ENCODE data around the gene MANBA. TPM values are rescaled to one million over a fixed set of nuclear protein-coding genes. Genes with fewer than 3 reads are reported as not detected.

Gene MANBA
- total and polyA plus RNA-seq, 7 experiments from 2014 or later = 15.7 to 56.4 (median 26.0) TPM

DNA sequence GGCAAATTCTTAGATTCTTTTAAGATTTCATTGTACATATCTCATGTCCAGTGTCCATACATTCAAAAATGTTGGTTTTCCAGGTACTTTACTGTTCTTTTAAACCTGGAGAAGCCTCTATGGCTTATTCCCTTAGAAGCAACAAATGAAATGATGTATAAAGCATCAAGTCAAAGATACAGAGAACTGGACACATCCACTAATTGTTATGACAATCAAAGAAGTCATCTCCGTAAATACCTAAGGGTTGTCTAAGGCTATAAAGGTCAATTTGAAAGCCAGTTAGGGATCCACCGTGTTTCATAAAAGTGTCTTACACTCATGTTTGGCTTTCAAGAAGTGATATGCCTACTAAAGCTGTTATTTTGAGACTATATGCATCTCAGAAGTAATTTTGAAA, 34.2 kb upstream of the MANBA start:
- ATAC-seq (no peak), DNase-seq (no peak)
- H3K4me1 Mint-ChIP-seq = peaks cover 7 to 39% (median 19%) of the 10 kb centered on the region in 7 donors
- H3K4me1 ChIP-seq (ENCODE audit: control insufficient read depth in 2 of 2, insufficient read depth in 2 of 2, low read length in 2 of 2) = no peaks in the 10 kb centered on the region
- H3K36me3 Mint-ChIP-seq = peaks cover 19 to 80% (median 65%) of the 10 kb centered on the region in 5 donors
- H3K4me3 Mint-ChIP-seq = no peak overlapping the region
- H3K27me3 Mint-ChIP-seq = no peaks in the 10 kb centered on the region
- no peak overlapping the region for H3K4me3 ChIP-seq (ENCODE audit: low read length)
- peaks cover 0 to 8% (median 0%) of the 10 kb centered on the region in 3 experiments for H3K9me3 ChIP-seq (ENCODE audit: control insufficient read depth in 2 of 3, low read length in 3 of 3)
- H3K27me3 ChIP-seq (ENCODE audit: control insufficient read depth in 2 of 2, insufficient read depth in 2 of 2, low read length in 2 of 2) = no peaks in the 10 kb centered on the region
- intact Hi-C loops (cut with micrococcal nuclease) = loop anchor here (2.0 to 10.0 kb wide), 2 partner anchors 14 to 300 kb away; partner anchors contain the start of gene BDH2 (in 1 of the 2)
- H3K27ac Mint-ChIP-seq = peak overlapping the region in 3 of 9 donors; percentile 3 to 38 (median 20)
- CTCF ChIA-PET = no interaction called here
- H3K27ac ChIP-seq (ENCODE audit: low read depth, low read length) = no peak overlapping the region
- POLR2A ChIA-PET = interaction anchor here (0.7 kb wide), 1 partner anchor 225 kb away, joined by 3 read pairs; no protein-coding TSS in a partner anchor
- peaks cover 3 to 37% (median 11%) of the 10 kb centered on the region in 11 donors for H3K9me3 Mint-ChIP-seq
- H3K36me3 ChIP-seq (ENCODE audit: control insufficient read depth in 2 of 3, insufficient read depth in 3 of 3, low read length in 3 of 3) = peaks cover 16 to 47% (median 21%) of the 10 kb centered on the region in 3 experiments

DNA sequence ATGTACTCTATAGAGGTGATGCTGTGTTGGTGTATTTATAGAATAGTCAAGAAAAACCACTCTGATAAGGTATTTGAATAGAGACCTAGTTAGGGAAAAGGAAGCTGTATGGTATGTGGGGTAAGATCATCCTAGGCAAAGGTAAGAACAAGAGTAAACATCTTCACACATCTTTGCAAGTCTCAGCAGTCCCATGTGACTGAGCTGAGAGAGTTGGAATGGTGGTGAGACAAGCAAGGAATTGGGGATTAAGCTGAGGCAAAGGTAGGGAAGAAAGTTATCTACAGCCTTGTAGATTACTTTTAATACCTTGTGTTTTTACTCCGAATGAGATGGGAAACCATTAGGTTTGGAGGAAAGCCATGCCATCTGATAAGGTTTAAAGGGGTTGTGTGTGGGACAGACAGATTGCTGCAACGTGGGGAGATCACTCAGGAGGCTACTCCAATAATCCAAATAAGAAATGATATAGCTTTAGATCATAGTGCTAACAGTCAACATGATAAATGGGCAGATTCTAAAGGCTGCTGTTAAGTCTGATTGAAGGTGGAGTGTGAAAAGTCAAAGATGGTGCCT, 31.7 kb upstream of the MANBA start:
- Histone ChIP-seq H3K27ac (ENCODE audit: low read depth, low read length) (no peak overlapping the region), H3K4me1 (ENCODE audit: control insufficient read depth in 2 of 2, insufficient read depth in 2 of 2, low read length in 2 of 2) (no peaks in the 10 kb centered on the region), H3K9me3 (ENCODE audit: control insufficient read depth in 2 of 3, low read length in 3 of 3) (peaks cover 0 to 8% (median 0%) of the 10 kb centered on the region in 3 experiments), H3K36me3 (ENCODE audit: control insufficient read depth in 2 of 3, insufficient read depth in 3 of 3, low read length in 3 of 3) (peaks cover 5 to 28% (median 9%) of the 10 kb centered on the region in 3 experiments), H3K27me3 (ENCODE audit: control insufficient read depth in 2 of 2, insufficient read depth in 2 of 2, low read length in 2 of 2) (no peaks in the 10 kb centered on the region), H3K4me3 (ENCODE audit: low read length) (no peak overlapping the region)
- Mint-ChIP-seq H3K36me3 (peaks cover 15 to 63% (median 51%) of the 10 kb centered on the region in 5 donors), H3K4me3 (no peak overlapping the region), H3K4me1 (peaks cover 8 to 27% (median 19%) of the 10 kb centered on the region in 7 donors), H3K27ac (peak overlapping the region in 6 of 9 donors; percentile 6 to 48 (median 28)), H3K9me3 (peaks cover 3 to 53% (median 13%) of the 10 kb centered on the region in 11 donors), H3K27me3 (no peaks in the 10 kb centered on the region)
- no peak for DNase-seq
- peak; percentile 41 for ATAC-seq
- CTCF ChIA-PET = no interaction called here
- intact Hi-C loops (cut with micrococcal nuclease) = loop anchor here (1.0 to 10.0 kb wide), 4 partner anchors 32 to 302 kb away; partner anchors contain the start of genes MANBA (in 2 of the 2), BDH2 (in 1 of the 2) and UBE2D3 (in 1 of the 2)
- POLR2A ChIA-PET = interaction anchor here (1.1 kb wide), 1 partner anchor 36 kb away, joined by 4 read pairs; no protein-coding TSS in a partner anchor

DNA sequence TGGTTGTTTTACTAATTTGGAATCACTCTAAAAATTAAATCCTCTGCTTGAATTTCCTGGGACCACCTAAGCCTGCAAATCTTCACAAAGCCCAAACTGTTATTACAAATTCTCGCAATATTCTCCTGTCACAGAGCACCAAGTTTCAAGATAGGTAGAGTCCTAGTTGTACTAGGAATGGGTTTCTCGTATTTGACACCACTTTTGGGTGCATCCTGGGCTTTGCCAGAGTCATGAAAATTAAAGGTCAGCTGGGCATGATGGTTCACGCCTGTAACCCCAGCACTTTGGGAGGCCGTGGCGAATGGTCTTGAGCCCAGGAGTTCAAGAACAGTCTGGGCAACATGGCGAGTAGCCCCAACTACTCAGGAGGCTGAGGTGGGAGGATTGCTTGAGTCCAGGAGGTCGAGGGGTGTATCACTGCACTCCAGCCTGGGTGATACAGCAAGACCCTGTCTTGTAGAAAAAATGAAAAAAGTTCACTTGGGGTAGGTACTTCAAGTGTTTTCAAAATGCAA, 30.6 kb upstream of the MANBA start:
- no peak overlapping the region for H3K4me3 ChIP-seq (ENCODE audit: low read length)
- CTCF ChIA-PET = no interaction called here

DNA sequence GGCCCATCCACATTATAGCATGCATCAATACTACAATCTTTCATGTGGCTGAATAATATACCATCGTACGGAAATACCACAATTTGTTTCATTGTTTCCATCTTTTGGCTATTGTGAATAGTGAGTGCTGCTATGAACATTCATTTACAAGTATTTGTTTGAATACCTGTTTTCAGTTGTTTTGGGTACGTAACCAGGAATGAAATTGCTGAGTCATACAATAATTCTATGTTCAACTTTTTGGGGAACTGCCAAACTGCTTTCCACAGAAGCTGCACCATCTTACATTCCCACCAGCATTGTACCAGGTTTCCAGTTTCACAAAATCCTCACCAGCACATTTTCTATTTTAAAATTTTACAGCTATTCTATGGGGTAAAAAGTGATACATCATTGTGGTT, 28.5 kb upstream of the MANBA start:
- POLR2A ChIA-PET = interaction anchor here (0.7 to 1.9 kb wide), 5 partner anchors 9 to 34 kb away, joined by 3 to 9 read pairs (median 4); no protein-coding TSS in a partner anchor
- peaks cover 4 to 17% (median 9%) of the 10 kb centered on the region in 7 donors for H3K4me1 Mint-ChIP-seq
- no peak overlapping the region for H3K4me3 ChIP-seq (ENCODE audit: low read length)
- H3K9me3 ChIP-seq (ENCODE audit: control insufficient read depth in 2 of 3, low read length in 3 of 3) = peaks cover 0 to 8% (median 0%) of the 10 kb centered on the region in 3 experiments
- no peak for DNase-seq
- no peaks in the 10 kb centered on the region for H3K27me3 Mint-ChIP-seq
- peaks cover 4 to 34% (median 30%) of the 10 kb centered on the region in 5 donors for H3K36me3 Mint-ChIP-seq
- no peak overlapping the region for H3K27ac ChIP-seq (ENCODE audit: low read depth, low read length)
- intact Hi-C loops (cut with micrococcal nuclease) = no loop called here
- no peaks in the 10 kb centered on the region for H3K27me3 ChIP-seq (ENCODE audit: control insufficient read depth in 2 of 2, insufficient read depth in 2 of 2, low read length in 2 of 2)
- no peaks in the 10 kb centered on the region for H3K4me1 ChIP-seq (ENCODE audit: control insufficient read depth in 2 of 2, insufficient read depth in 2 of 2, low read length in 2 of 2)
- H3K9me3 Mint-ChIP-seq = peaks cover 3 to 51% (median 14%) of the 10 kb centered on the region in 11 donors
- peak overlapping the region in 2 of 9 donors; percentile 9 to 15 for H3K27ac Mint-ChIP-seq
- no peak for ATAC-seq
- no peak overlapping the region for H3K4me3 Mint-ChIP-seq
- peaks cover 0 to 1% (median 0%) of the 10 kb centered on the region in 3 experiments for H3K36me3 ChIP-seq (ENCODE audit: control insufficient read depth in 2 of 3, insufficient read depth in 3 of 3, low read length in 3 of 3)
- CTCF ChIA-PET = interaction anchor here (0.6 kb wide), 1 partner anchor 169 kb away, joined by 3 read pairs; no protein-coding TSS in a partner anchor

More for the DNA sequence above, 30.6 kb upstream of the MANBA start:
- intact Hi-C loops (cut with micrococcal nuclease) = loop anchor here (2.0 to 10.0 kb wide), 2 partner anchors 29 to 303 kb away; partner anchors contain the start of gene BDH2 (in 1 of the 2)
- Histone ChIP-seq H3K27ac (ENCODE audit: low read depth, low read length) (no peak overlapping the region), H3K4me1 (ENCODE audit: control insufficient read depth in 2 of 2, insufficient read depth in 2 of 2, low read length in 2 of 2) (no peaks in the 10 kb centered on the region), H3K36me3 (ENCODE audit: control insufficient read depth in 2 of 3, insufficient read depth in 3 of 3, low read length in 3 of 3) (peaks cover 5 to 22% (median 9%) of the 10 kb centered on the region in 3 experiments), H3K27me3 (ENCODE audit: control insufficient read depth in 2 of 2, insufficient read depth in 2 of 2, low read length in 2 of 2) (no peaks in the 10 kb centered on the region), H3K9me3 (ENCODE audit: control insufficient read depth in 2 of 3, low read length in 3 of 3) (peaks cover 0 to 8% (median 0%) of the 10 kb centered on the region in 3 experiments)
- Mint-ChIP-seq H3K27ac (peak overlapping the region in 5 of 9 donors; percentile 2 to 75 (median 39)), H3K4me1 (peaks cover 4 to 24% (median 12%) of the 10 kb centered on the region in 7 donors), H3K4me3 (no peak overlapping the region), H3K36me3 (peaks cover 14 to 55% (median 45%) of the 10 kb centered on the region in 5 donors), H3K9me3 (peaks cover 3 to 55% (median 14%) of the 10 kb centered on the region in 11 donors), H3K27me3 (no peaks in the 10 kb centered on the region)
- DNase-seq (no peak), ATAC-seq (peak; percentile 7)
- POLR2A ChIA-PET = interaction anchor here (0.9 to 1.5 kb wide), 2 partner anchors 32 to 37 kb away, joined by 3 to 5 read pairs; no protein-coding TSS in a partner anchor

DNA sequence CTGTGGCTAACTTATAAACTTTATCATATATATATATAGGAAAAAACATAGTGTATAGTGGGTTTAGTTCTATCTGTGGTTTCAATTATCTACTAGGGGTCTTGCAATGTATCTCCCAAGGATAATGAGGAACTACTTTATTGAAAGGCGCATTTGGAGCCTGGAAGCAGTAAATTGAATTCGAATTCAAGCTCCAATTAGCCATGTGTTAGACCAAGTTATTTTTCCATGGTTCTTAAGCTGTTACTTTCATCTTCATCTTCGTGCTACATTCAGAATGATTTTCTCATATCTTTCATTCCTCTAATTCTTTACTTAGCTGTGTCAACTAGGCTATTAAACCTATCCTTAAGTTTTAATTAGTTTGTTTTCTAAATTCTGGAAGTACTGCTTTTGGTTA, 27.2 kb upstream of the MANBA start:
- Mint-ChIP-seq H3K27me3 (no peaks in the 10 kb centered on the region), H3K27ac (no peak overlapping the region), H3K36me3 (peaks cover 4 to 24% (median 19%) of the 10 kb centered on the region in 5 donors), H3K4me3 (no peak overlapping the region), H3K4me1 (peaks cover 2 to 17% (median 9%) of the 10 kb centered on the region in 7 donors), H3K9me3 (peaks cover 3 to 43% (median 13%) of the 10 kb centered on the region in 11 donors)
- ATAC-seq (no peak), DNase-seq (no peak)
- Histone ChIP-seq H3K36me3 (ENCODE audit: control insufficient read depth in 2 of 3, insufficient read depth in 3 of 3, low read length in 3 of 3) (no peaks in the 10 kb centered on the region), H3K9me3 (ENCODE audit: control insufficient read depth in 2 of 3, low read length in 3 of 3) (peaks cover 0 to 8% (median 0%) of the 10 kb centered on the region in 3 experiments), H3K27me3 (ENCODE audit: control insufficient read depth in 2 of 2, insufficient read depth in 2 of 2, low read length in 2 of 2) (no peaks in the 10 kb centered on the region), H3K4me1 (ENCODE audit: control insufficient read depth in 2 of 2, insufficient read depth in 2 of 2, low read length in 2 of 2) (no peaks in the 10 kb centered on the region), H3K4me3 (ENCODE audit: low read length) (no peak overlapping the region), H3K27ac (ENCODE audit: low read depth, low read length) (no peak overlapping the region)
- intact Hi-C loops (cut with micrococcal nuclease) = no loop called here
- POLR2A ChIA-PET = no interaction called here
- CTCF ChIA-PET = no interaction called here

DNA sequence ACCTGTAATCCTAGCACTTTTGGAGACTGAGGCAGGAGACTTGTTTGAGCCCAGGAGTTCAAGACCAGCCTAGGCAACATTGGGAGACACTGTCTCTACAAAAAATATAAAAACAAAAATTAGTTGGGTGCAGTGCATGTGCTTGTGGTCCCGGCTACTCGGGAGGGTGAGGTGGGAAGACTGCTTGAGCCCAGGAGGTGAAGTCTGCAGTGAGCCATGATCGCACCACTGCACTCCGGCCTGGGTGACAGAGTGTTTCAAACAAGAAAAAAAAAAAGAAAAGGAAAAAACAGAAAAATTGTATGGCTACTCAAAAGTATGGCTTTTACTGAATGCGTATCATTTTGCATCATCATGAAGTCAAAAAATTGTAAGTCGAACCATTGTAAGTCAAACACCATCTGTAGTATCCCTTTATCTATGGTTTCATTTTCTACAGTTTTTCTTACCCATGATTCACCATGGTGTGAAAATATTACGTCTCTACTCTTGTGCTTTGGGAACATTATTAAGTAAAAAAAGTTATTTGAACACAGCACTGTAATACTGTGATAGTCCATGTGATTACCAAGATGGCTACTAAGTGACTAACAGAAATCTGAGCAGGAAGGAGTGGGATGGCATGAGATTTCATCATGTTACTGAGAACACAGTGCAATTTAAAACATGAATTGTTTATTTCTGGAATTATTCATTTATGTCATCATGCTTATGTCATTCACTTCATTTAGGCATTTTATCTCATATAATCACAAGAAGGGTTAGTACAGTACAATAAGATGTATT, 26.5 kb upstream of the MANBA start:
- CTCF ChIA-PET = no interaction called here
- peaks cover 1 to 36% (median 11%) of the 10 kb centered on the region in 11 donors for H3K9me3 Mint-ChIP-seq
- Histone ChIP-seq H3K36me3 (ENCODE audit: control insufficient read depth in 2 of 3, insufficient read depth in 3 of 3, low read length in 3 of 3) (no peaks in the 10 kb centered on the region), H3K4me1 (ENCODE audit: control insufficient read depth in 2 of 2, insufficient read depth in 2 of 2, low read length in 2 of 2) (no peaks in the 10 kb centered on the region), H3K4me3 (ENCODE audit: low read length) (no peak overlapping the region), H3K27me3 (ENCODE audit: control insufficient read depth in 2 of 2, insufficient read depth in 2 of 2, low read length in 2 of 2) (no peaks in the 10 kb centered on the region), H3K9me3 (ENCODE audit: control insufficient read depth in 2 of 3, low read length in 3 of 3) (peaks cover 0 to 2% (median 0%) of the 10 kb centered on the region in 3 experiments), H3K27ac (ENCODE audit: low read depth, low read length) (no peak overlapping the region)
- peaks cover 3 to 18% (median 12%) of the 10 kb centered on the region in 5 donors for H3K36me3 Mint-ChIP-seq
- H3K27me3 Mint-ChIP-seq = no peaks in the 10 kb centered on the region
- no peak overlapping the region for H3K4me3 Mint-ChIP-seq
- H3K27ac Mint-ChIP-seq = peak overlapping the region in 1 of 9 donors; percentile 3
- H3K4me1 Mint-ChIP-seq = peaks cover 2 to 14% (median 6%) of the 10 kb centered on the region in 7 donors
- intact Hi-C loops (cut with micrococcal nuclease) = no loop called here
- POLR2A ChIA-PET = no interaction called here
- DNase-seq = no peak
- ATAC-seq = peak; percentile 41

All from naive thymus-derived CD4-positive, alpha-beta T cell (primary cell).